AG09309 (cell line): ENCODE measurements around the gene KCNB1.

Experiments used
- DNase-seq: peaks from one replicate; pipeline ENCODE4 v3.0.0-alpha.2; 2010; ENCODE audit warnings: low read depth
- H3K4me3 ChIP-seq: 2 replicates; pipeline ENCODE4 v1.5.1; 2011; ENCODE audit warnings: mild to moderate bottlenecking, low read depth, low read length, moderate library complexity; ENCODE audit not compliant: control insufficient read depth
- CTCF ChIP-seq: IDR thresholded peaks from 2 replicates; pipeline ENCODE4 v1.5.1; 2011; ENCODE audit warnings: mild to moderate bottlenecking, low read depth, low read length, inconsistent platforms; ENCODE audit not compliant: insufficient read depth, control insufficient read depth; ENCODE audit errors: missing control alignments

Gene KCNB1

GRCh38 chr20:49477200-49477599, 5.3 kb downstream of the KCNB1 start:
- DNase-seq, result no peak
- no peak for TF ChIP-seq CTCF
- H3K4me3 ChIP-seq, result no peak overlapping the region

- DNase-seq, result no peak
- TF ChIP-seq CTCF, result no peak
- H3K4me3 ChIP-seq, result no peak overlapping the region
Measured at GRCh38 chr20:49476016-49476355, 6.5 kb downstream of the KCNB1 start.

GRCh38 chr20:49475292-49476015, 7.0 kb downstream of the KCNB1 start:
- DNase-seq, result no peak
- H3K4me3 ChIP-seq, result no peak overlapping the region
- no peak for TF ChIP-seq CTCF

- no peak overlapping the region for H3K4me3 ChIP-seq
- TF ChIP-seq CTCF, result no peak
- DNase-seq, result no peak
Measured at GRCh38 chr20:49471397-49471796, 11.1 kb downstream of the KCNB1 start.

GRCh38 chr20:49470922-49471321, 11.5 kb downstream of the KCNB1 start:
- DNase-seq, result no peak
- no peak for TF ChIP-seq CTCF
- no peak overlapping the region for H3K4me3 ChIP-seq

GRCh38 chr20:49469060-49469459, 13.4 kb downstream of the KCNB1 start:
- TF ChIP-seq CTCF, result no peak
- no peak for DNase-seq
- H3K4me3 ChIP-seq, result no peak overlapping the region
